GM23338 (cell line): ENCODE measurements around the gene DGKK. TPM values are rescaled to one million over a fixed set of nuclear protein-coding genes. Genes with fewer than 3 reads are reported as not detected.

Experiments used
- ATAC-seq: fragments of 200-7000 bp; cut with Tn5 transposase; 3 replicates; pipeline ENCODE4 v1.9.1; 2020
- DNase-seq: peaks from one replicate; pipeline ENCODE4 v3.0.0-alpha.2; 2015; ENCODE audit warnings: low spot score
- H2AFZ ChIP-seq: fragments of 200-600 bp; sonication (generic); 2 replicates; pipeline ENCODE4 v1.8.0; 2016; ENCODE audit warnings: antibody characterized with exemption, mild to moderate bottlenecking, moderate library complexity
- H3F3A ChIP-seq: fragments of 200-600 bp; sonication (generic); replicated peaks from 2 replicates; pipeline ENCODE4 v1.8.0; 2017; ENCODE audit warnings: antibody characterized with exemption, mixed run types, low read depth
- H3K27ac ChIP-seq: fragments of 200-600 bp; sonication (generic); 2 replicates; pipeline ENCODE4 v1.6.1; 2016; ENCODE audit warnings: low read depth
- H3K27me3 ChIP-seq: fragments of 200-600 bp; sonication (generic); 2 replicates; pipeline ENCODE4 v1.8.0; 2016; ENCODE audit warnings: mild to moderate bottlenecking, mixed run types, moderate library complexity; ENCODE audit not compliant: insufficient read depth
- H3K36me3 ChIP-seq: fragments of 200-600 bp; sonication (generic); 2 replicates; pipeline ENCODE4 v1.8.0; 2016; ENCODE audit warnings: mild to moderate bottlenecking; ENCODE audit not compliant: insufficient read depth
- H3K4me1 ChIP-seq: fragments of 200-600 bp; sonication (generic); 2 replicates; pipeline ENCODE4 v1.8.0; 2016; ENCODE audit warnings: mild to moderate bottlenecking, moderate library complexity; ENCODE audit not compliant: insufficient read depth
- H3K4me2 ChIP-seq: fragments of 200-600 bp; sonication (generic); 2 replicates; pipeline ENCODE4 v1.7.1; 2017; ENCODE audit warnings: mixed run types
- H3K4me3 ChIP-seq: fragments of 200-600 bp; sonication (generic); 2 replicates; pipeline ENCODE4 v1.6.1; 2016; ENCODE audit warnings: mixed run types
- H3K79me2 ChIP-seq: fragments of 200-600 bp; sonication (generic); replicated peaks from 2 replicates; pipeline ENCODE4 v1.8.0; 2017; ENCODE audit warnings: mild to moderate bottlenecking; ENCODE audit not compliant: insufficient read depth
- H3K9me2 ChIP-seq: fragments of 200-600 bp; sonication (generic); 2 replicates; pipeline ENCODE4 v1.8.0; 2017; ENCODE audit not compliant: insufficient read depth
- H4K20me1 ChIP-seq: fragments of 200-600 bp; sonication (generic); replicated peaks from 2 replicates; pipeline ENCODE4 v1.8.0; 2017; ENCODE audit warnings: mild to moderate bottlenecking; ENCODE audit not compliant: insufficient read depth
- H3K27ac Mint-ChIP-seq: 2 replicates; pipeline ENCODE4 v1.8.0; 2020; ENCODE audit warnings: inconsistent platforms, mild to moderate bottlenecking, moderate library complexity, mixed read lengths
- H3K27me3 Mint-ChIP-seq: 3 replicates; pipeline ENCODE4 v1.8.0; 2022; ENCODE audit warnings: low read depth, mild to moderate bottlenecking, moderate library complexity, mixed read lengths, inconsistent platforms; ENCODE audit not compliant: insufficient read depth, poor library complexity
- H3K36me3 Mint-ChIP-seq: 3 replicates; pipeline ENCODE4 v1.8.0; 2021; ENCODE audit warnings: low read depth, mild to moderate bottlenecking, inconsistent platforms, moderate library complexity, mixed read lengths
- H3K4me1 Mint-ChIP-seq: 3 replicates; pipeline ENCODE4 v1.8.0; 2020; ENCODE audit warnings: mild to moderate bottlenecking, inconsistent platforms, mixed read lengths
- H3K4me3 Mint-ChIP-seq: 3 replicates; pipeline ENCODE4 v1.8.0; 2021; ENCODE audit warnings: moderate library complexity, mild to moderate bottlenecking, inconsistent platforms, mixed read lengths
- H3K9me3 Mint-ChIP-seq: 3 replicates; pipeline ENCODE4 v1.8.0; 2020; ENCODE audit warnings: moderate library complexity, mild to moderate bottlenecking, inconsistent platforms, mixed read lengths
- CREB1 ChIP-seq: fragments of 250-450 bp; sonication (Bioruptor Pico); IDR thresholded peaks from 2 replicates; pipeline ENCODE4 v1.5.0; 2020; ENCODE audit warnings: low read depth, mild to moderate bottlenecking, moderate library complexity
- EZH2 ChIP-seq: fragments of 200-600 bp; sonication (generic); IDR thresholded peaks from one replicate; pipeline ENCODE4 v1.8.0; 2017; ENCODE audit warnings: antibody characterized with exemption, mild to moderate bottlenecking, low read depth; ENCODE audit not compliant: unreplicated experiment
- EZH2phosphoT487 ChIP-seq: fragments of 200-600 bp; sonication (generic); IDR thresholded peaks from one replicate; pipeline ENCODE4 v1.8.1; 2018; ENCODE audit warnings: antibody characterized with exemption; ENCODE audit not compliant: unreplicated experiment
- JUNB ChIP-seq: IDR thresholded peaks from one replicate; pipeline ENCODE4 v1.6.1; 2016; ENCODE audit warnings: antibody characterized with exemption; ENCODE audit not compliant: unreplicated experiment
- NANOG ChIP-seq: IDR thresholded peaks from 2 replicates; pipeline ENCODE4 v1.6.1; 2016; ENCODE audit warnings: antibody characterized with exemption, borderline replicate concordance
- POLR2AphosphoS5 ChIP-seq: IDR thresholded peaks from 2 replicates; pipeline ENCODE4 v1.6.1; 2016; ENCODE audit warnings: antibody characterized with exemption, low read depth
- STAT1 ChIP-seq: IDR thresholded peaks from one replicate; pipeline ENCODE4 v1.6.1; 2016; ENCODE audit warnings: antibody characterized with exemption; ENCODE audit not compliant: unreplicated experiment
- ZNF114 ChIP-seq: fragments of 250-450 bp; sonication (Bioruptor Pico); IDR thresholded peaks from 2 replicates; pipeline ENCODE4 v1.5.0; 2020; ENCODE audit warnings: mild to moderate bottlenecking, moderate library complexity
- ZNF331 ChIP-seq: fragments of 250-450 bp; sonication (Bioruptor Pico); IDR thresholded peaks from 2 replicates; pipeline ENCODE4 v1.5.0; 2020; ENCODE audit warnings: low read depth, mild to moderate bottlenecking, moderate library complexity
- polyA plus RNA-seq: library from polyadenylated mRNA; unstranded; fragments of >200 nt; fragmentation: Nextera tagmentation; extraction: Ambion mirVana; gene quantifications from 2 replicates; pipeline ENCODE4 v1.2.1, GENCODE V29; 2016
- total RNA-seq: library from RNA; depleted of rRNA; stranded (reverse); fragments of >200 nt; shearing (Covaris generic); gene quantifications from 2 replicates; pipeline ENCODE4 v1.2.3, GENCODE V29; 2014
- TF ChIP-seq, protein P1 (sequence below), 2 experiments: fragments of 200-600 bp in 1 of 2; sonication (generic) in 1 of 2; conservative IDR thresholded peaks; 2 replicates each; pipeline versions ENCODE4 v1.5.1 to v1.6.1; 2016 to 2017; ENCODE audit warnings: antibody characterized with exemption in 2 of 2, low read depth in 2 of 2, mild to moderate bottlenecking in 2 of 2, moderate library complexity in 1 of 2
- TF ChIP-seq, protein P2 (sequence below): IDR thresholded peaks from one replicate; pipeline ENCODE4 v1.6.1; 2018; ENCODE audit warnings: antibody characterized with exemption; ENCODE audit not compliant: unreplicated experiment
- TF ChIP-seq, protein P3 (sequence below): IDR thresholded peaks from 2 replicates; pipeline ENCODE4 v1.6.1; 2016; ENCODE audit warnings: antibody characterized with exemption
- TF ChIP-seq, protein P4 (sequence below): fragments of 250-450 bp; sonication (Bioruptor Pico); IDR thresholded peaks from 2 replicates; pipeline ENCODE4 v1.5.0; 2020; ENCODE audit warnings: mild to moderate bottlenecking, moderate library complexity

DGKK gene
- total and polyA plus RNA-seq, 2 experiments from 2014 or later: 2.1 to 8.9 TPM

DNA sequence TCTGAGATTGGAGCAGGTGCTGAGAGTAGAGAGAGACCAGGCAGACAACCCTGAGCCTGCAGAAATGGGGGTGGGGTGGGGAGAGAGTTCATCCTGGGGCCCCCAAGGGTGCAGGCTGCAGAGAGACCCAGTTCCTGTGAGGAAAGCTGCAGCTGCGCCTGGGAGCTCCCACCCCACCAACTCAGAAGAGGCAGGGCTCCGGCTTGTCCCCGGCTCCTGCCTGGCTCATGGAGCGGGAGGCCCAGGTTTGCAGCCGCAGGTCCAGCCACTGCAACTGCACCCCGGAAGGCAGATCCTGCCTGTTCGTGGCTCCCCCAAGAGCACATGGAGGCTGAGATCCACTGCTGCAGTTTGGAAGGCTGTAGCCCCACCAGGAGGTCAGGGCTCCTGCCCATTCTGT lies 44.2 kb upstream of the DGKK start:
- no peak overlapping the region for H3K27ac Mint-ChIP-seq
- H3K4me1 Mint-ChIP-seq: no peaks in the 10 kb centered on the region
- H3K4me3 Mint-ChIP-seq: no peak overlapping the region
- H3F3A ChIP-seq: no peaks in the 10 kb centered on the region
- TF ChIP-seq ZNF331 (CRISPR knock-in tag) (no peak), CREB1 (CRISPR knock-in tag) (no peak), EZH2 (no peak), STAT1 (no peak), EZH2phosphoT487 (no peak), POLR2AphosphoS5 (no peak), ZNF114 (CRISPR knock-in tag) (no peak), NANOG (no peak), JUNB (no peak)
- TF ChIP-seq, protein P1, sequence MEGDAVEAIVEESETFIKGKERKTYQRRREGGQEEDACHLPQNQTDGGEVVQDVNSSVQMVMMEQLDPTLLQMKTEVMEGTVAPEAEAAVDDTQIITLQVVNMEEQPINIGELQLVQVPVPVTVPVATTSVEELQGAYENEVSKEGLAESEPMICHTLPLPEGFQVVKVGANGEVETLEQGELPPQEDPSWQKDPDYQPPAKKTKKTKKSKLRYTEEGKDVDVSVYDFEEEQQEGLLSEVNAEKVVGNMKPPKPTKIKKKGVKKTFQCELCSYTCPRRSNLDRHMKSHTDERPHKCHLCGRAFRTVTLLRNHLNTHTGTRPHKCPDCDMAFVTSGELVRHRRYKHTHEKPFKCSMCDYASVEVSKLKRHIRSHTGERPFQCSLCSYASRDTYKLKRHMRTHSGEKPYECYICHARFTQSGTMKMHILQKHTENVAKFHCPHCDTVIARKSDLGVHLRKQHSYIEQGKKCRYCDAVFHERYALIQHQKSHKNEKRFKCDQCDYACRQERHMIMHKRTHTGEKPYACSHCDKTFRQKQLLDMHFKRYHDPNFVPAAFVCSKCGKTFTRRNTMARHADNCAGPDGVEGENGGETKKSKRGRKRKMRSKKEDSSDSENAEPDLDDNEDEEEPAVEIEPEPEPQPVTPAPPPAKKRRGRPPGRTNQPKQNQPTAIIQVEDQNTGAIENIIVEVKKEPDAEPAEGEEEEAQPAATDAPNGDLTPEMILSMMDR (conservative IDR thresholded peaks at IDR 0.05; ENCODE audit: low read depth in 2 of 2): no peak
- TF ChIP-seq, protein P2, sequence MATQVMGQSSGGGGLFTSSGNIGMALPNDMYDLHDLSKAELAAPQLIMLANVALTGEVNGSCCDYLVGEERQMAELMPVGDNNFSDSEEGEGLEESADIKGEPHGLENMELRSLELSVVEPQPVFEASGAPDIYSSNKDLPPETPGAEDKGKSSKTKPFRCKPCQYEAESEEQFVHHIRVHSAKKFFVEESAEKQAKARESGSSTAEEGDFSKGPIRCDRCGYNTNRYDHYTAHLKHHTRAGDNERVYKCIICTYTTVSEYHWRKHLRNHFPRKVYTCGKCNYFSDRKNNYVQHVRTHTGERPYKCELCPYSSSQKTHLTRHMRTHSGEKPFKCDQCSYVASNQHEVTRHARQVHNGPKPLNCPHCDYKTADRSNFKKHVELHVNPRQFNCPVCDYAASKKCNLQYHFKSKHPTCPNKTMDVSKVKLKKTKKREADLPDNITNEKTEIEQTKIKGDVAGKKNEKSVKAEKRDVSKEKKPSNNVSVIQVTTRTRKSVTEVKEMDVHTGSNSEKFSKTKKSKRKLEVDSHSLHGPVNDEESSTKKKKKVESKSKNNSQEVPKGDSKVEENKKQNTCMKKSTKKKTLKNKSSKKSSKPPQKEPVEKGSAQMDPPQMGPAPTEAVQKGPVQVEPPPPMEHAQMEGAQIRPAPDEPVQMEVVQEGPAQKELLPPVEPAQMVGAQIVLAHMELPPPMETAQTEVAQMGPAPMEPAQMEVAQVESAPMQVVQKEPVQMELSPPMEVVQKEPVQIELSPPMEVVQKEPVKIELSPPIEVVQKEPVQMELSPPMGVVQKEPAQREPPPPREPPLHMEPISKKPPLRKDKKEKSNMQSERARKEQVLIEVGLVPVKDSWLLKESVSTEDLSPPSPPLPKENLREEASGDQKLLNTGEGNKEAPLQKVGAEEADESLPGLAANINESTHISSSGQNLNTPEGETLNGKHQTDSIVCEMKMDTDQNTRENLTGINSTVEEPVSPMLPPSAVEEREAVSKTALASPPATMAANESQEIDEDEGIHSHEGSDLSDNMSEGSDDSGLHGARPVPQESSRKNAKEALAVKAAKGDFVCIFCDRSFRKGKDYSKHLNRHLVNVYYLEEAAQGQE: no peak
- TF ChIP-seq, protein P3, sequence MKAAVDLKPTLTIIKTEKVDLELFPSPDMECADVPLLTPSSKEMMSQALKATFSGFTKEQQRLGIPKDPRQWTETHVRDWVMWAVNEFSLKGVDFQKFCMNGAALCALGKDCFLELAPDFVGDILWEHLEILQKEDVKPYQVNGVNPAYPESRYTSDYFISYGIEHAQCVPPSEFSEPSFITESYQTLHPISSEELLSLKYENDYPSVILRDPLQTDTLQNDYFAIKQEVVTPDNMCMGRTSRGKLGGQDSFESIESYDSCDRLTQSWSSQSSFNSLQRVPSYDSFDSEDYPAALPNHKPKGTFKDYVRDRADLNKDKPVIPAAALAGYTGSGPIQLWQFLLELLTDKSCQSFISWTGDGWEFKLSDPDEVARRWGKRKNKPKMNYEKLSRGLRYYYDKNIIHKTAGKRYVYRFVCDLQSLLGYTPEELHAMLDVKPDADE: no peak
- TF ChIP-seq, protein P4, sequence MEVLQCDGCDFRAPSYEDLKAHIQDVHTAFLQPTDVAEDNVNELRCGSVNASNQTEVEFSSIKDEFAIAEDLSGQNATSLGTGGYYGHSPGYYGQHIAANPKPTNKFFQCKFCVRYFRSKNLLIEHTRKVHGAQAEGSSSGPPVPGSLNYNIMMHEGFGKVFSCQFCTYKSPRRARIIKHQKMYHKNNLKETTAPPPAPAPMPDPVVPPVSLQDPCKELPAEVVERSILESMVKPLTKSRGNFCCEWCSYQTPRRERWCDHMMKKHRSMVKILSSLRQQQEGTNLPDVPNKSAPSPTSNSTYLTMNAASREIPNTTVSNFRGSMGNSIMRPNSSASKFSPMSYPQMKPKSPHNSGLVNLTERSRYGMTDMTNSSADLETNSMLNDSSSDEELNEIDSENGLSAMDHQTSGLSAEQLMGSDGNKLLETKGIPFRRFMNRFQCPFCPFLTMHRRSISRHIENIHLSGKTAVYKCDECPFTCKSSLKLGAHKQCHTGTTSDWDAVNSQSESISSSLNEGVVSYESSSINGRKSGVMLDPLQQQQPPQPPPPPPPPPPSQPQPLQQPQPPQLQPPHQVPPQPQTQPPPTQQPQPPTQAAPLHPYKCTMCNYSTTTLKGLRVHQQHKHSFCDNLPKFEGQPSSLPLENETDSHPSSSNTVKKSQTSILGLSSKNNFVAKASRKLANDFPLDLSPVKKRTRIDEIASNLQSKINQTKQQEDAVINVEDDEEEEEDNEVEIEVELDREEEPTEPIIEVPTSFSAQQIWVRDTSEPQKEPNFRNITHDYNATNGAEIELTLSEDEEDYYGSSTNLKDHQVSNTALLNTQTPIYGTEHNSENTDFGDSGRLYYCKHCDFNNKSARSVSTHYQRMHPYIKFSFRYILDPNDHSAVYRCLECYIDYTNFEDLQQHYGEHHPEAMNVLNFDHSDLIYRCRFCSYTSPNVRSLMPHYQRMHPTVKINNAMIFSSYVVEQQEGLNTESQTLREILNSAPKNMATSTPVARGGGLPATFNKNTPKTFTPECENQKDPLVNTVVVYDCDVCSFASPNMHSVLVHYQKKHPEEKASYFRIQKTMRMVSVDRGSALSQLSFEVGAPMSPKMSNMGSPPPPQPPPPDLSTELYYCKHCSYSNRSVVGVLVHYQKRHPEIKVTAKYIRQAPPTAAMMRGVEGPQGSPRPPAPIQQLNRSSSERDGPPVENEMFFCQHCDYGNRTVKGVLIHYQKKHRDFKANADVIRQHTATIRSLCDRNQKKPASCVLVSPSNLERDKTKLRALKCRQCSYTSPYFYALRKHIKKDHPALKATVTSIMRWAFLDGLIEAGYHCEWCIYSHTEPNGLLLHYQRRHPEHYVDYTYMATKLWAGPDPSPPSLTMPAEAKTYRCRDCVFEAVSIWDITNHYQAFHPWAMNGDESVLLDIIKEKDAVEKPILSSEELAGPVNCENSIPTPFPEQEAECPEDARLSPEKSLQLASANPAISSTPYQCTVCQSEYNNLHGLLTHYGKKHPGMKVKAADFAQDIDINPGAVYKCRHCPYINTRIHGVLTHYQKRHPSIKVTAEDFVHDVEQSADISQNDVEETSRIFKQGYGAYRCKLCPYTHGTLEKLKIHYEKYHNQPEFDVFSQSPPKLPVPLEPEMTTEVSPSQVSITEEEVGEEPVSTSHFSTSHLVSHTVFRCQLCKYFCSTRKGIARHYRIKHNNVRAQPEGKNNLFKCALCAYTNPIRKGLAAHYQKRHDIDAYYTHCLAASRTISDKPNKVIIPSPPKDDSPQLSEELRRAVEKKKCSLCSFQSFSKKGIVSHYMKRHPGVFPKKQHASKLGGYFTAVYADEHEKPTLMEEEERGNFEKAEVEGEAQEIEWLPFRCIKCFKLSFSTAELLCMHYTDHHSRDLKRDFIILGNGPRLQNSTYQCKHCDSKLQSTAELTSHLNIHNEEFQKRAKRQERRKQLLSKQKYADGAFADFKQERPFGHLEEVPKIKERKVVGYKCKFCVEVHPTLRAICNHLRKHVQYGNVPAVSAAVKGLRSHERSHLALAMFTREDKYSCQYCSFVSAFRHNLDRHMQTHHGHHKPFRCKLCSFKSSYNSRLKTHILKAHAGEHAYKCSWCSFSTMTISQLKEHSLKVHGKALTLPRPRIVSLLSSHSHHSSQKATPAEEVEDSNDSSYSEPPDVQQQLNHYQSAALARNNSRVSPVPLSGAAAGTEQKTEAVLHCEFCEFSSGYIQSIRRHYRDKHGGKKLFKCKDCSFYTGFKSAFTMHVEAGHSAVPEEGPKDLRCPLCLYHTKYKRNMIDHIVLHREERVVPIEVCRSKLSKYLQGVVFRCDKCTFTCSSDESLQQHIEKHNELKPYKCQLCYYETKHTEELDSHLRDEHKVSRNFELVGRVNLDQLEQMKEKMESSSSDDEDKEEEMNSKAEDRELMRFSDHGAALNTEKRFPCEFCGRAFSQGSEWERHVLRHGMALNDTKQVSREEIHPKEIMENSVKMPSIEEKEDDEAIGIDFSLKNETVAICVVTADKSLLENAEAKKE: no peak
- ATAC-seq (no peak), DNase-seq (no peak)
- no peak overlapping the region for H3K4me2 ChIP-seq
- no peaks in the 10 kb centered on the region for H3K27me3 ChIP-seq
- peaks cover 3% of the 10 kb centered on the region for H3K9me3 Mint-ChIP-seq
- H4K20me1 ChIP-seq: no peaks in the 10 kb centered on the region
- no peaks in the 10 kb centered on the region for H3K79me2 ChIP-seq
- H3K4me1 ChIP-seq: no peaks in the 10 kb centered on the region
- no peaks in the 10 kb centered on the region for H3K36me3 ChIP-seq
- peaks cover 2% of the 10 kb centered on the region for H3K27me3 Mint-ChIP-seq
- H2AFZ ChIP-seq: no peak overlapping the region
- no peak overlapping the region for H3K27ac ChIP-seq
- H3K9me2 ChIP-seq: no peaks in the 10 kb centered on the region
- H3K36me3 Mint-ChIP-seq: no peaks in the 10 kb centered on the region; the same call in 2 of the 3 replicates
- H3K4me3 ChIP-seq: no peak overlapping the region
